ENCODE measurements around the gene PYGM. TPM values are rescaled to one million over a fixed set of nuclear protein-coding genes. Genes with fewer than 3 reads are reported as not detected.

Gene PYGM
- total RNA-seq, 1 donor from 2014 or later = 2.0 TPM

DNA sequence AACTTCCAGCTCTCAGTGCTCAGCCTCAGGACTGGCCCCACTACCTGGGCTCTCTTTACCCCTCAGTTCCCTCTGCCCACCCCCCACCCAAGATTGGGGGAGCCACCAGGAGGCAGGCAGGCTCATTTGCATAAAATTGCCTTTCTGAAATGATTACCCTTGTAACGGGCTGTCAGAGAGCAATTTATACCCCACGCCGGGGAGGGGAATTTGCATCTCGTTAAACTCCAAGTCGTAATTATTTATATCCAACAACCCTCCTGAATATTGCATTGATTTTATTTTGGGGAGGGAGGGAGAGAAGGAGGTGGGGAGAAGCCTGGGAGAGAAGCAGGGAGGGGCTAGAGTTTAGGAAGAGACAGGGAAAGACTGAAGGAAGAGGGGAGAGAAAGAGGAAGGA is 45.1 kb downstream of the PYGM start:
- H3K9me3 ChIP-seq = no peaks in the 10 kb centered on the region
- H3K36me3 ChIP-seq = no peaks in the 10 kb centered on the region
- TF ChIP-seq CTCF (IDR thresholded peaks at IDR 0.05) = no peak
- H3K27ac ChIP-seq = no peak overlapping the region
- no peak overlapping the region for H3K4me3 ChIP-seq
- DNase-seq = no peak
- H3K27me3 ChIP-seq = peaks cover 93% of the 10 kb centered on the region
- ATAC-seq = no peak
- H3K4me1 ChIP-seq = no peaks in the 10 kb centered on the region
- intact Hi-C loops (cut with DNase I) = no loop called here

GRCh38 chr11:64713781-64714363 is 45.9 kb downstream of the PYGM start:
- H3K4me3 ChIP-seq = no peak overlapping the region
- peaks cover 94% of the 10 kb centered on the region for H3K27me3 ChIP-seq
- DNase-seq = peak; percentile 42

GRCh38 chr11:64713016-64713707 is 46.6 kb downstream of the PYGM start:
- Histone ChIP-seq H3K27me3 (peaks cover 90% of the 10 kb centered on the region), H3K27ac (no peak overlapping the region), H3K36me3 (no peaks in the 10 kb centered on the region), H3K9me3 (no peaks in the 10 kb centered on the region), H3K4me3 (no peak overlapping the region), H3K4me1 (no peaks in the 10 kb centered on the region)
- TF ChIP-seq CTCF (IDR thresholded peaks at IDR 0.05) = no peak
- DNase-seq = peak; percentile 72
- intact Hi-C loops (cut with DNase I) = no loop called here
- peak; percentile 51 for ATAC-seq

More at GRCh38 chr11:64713781-64714363, 45.9 kb downstream of the PYGM start:
- no peaks in the 10 kb centered on the region for H3K4me1 ChIP-seq
- no peaks in the 10 kb centered on the region for H3K9me3 ChIP-seq
- TF ChIP-seq CTCF (IDR thresholded peaks at IDR 0.05) = no peak
- intact Hi-C loops (cut with DNase I) = no loop called here
- no peak for ATAC-seq
- H3K27ac ChIP-seq = no peak overlapping the region
- H3K36me3 ChIP-seq = no peaks in the 10 kb centered on the region

DNA sequence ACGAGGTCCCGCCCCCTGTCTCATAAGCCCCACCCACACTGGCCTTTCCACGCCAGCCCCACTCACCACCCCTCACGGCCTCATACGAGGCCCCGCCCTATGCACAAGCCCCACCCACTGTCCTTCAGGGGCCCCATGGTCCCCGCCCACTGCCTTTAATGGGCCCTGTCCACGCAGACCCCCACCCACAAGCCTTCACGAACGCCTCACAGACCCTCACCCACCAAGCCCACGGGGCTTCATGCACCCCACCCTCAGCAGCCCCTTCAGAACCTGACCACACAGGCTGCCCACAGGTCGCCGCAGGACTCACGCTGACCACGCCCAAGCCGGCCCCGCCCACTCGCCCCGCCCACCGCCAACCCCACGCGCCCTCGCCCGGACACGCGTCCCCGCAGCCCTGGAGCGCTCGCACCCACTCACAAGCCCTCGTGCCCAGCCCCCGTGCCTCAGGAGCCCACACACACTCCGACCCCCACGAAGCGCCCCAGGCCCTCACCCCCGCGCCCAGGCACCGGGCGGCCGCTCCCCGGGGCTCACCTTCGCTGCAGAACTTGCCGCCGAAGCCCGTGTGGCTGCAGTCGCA is 47.3 kb downstream of the PYGM start:
- Histone ChIP-seq H3K9me3 (no peaks in the 10 kb centered on the region), H3K27ac (no peak overlapping the region), H3K4me3 (no peak overlapping the region), H3K4me1 (no peaks in the 10 kb centered on the region), H3K27me3 (peaks cover 87% of the 10 kb centered on the region), H3K36me3 (no peaks in the 10 kb centered on the region)
- ATAC-seq = peak; percentile 10
- intact Hi-C loops (cut with DNase I) = no loop called here
- peak; percentile 62 for DNase-seq
- TF ChIP-seq CTCF (IDR thresholded peaks at IDR 0.05) = no peak

GRCh38 chr11:64711956-64712362 is 47.8 kb downstream of the PYGM start:
- Histone ChIP-seq H3K9me3 (no peaks in the 10 kb centered on the region), H3K4me1 (no peaks in the 10 kb centered on the region), H3K4me3 (no peak overlapping the region), H3K27ac (no peak overlapping the region), H3K27me3 (peaks cover 87% of the 10 kb centered on the region), H3K36me3 (no peaks in the 10 kb centered on the region)
- peak; percentile 57 for DNase-seq
- TF ChIP-seq CTCF (IDR thresholded peaks at IDR 0.05) = no peak
- intact Hi-C loops (cut with DNase I) = no loop called here
- ATAC-seq = no peak

All from upper lobe of right lung (tissue), 1 donor.